ENCODE measurements around the gene ZMAT3.

Gene ZMAT3

GRCh38 chr3:178982137-178982536, 89.5 kb downstream of the ZMAT3 start (continued):
- no peak for TF ChIP-seq SCRT2 (tag by site-specific recombination; IDR thresholded peaks at IDR 0.05)

GRCh38 chr3:178975320-178975719, 96.3 kb downstream of the ZMAT3 start:
- H3K4me3 ChIP-seq (ENCODE audit: low read depth, low read length): no peak overlapping the region
- TF ChIP-seq PRDM1 (tag by site-specific recombination; IDR thresholded peaks at IDR 0.05) (peak; percentile 99), ZNF692 (tag by site-specific recombination; IDR thresholded peaks at IDR 0.05) (no peak)
- CTCF ChIA-PET: interaction anchor here (0.6 kb wide), 1 partner anchor 372 kb away, joined by 4 read pairs; no protein-coding TSS in a partner anchor

GRCh38 chr3:178971614-178972013, 100.0 kb downstream of the ZMAT3 start:
- no peak overlapping the region for H3K27ac ChIP-seq (ENCODE audit: extremely low read depth, low read depth, low read length)
- H3K4me3 ChIP-seq (ENCODE audit: low read depth, low read length): no peak overlapping the region
- ChIA-PET POLR2A (no interaction called here), CTCF (no interaction called here)
- TF ChIP-seq ZNF521 (tag by site-specific recombination; IDR thresholded peaks at IDR 0.05): no peak
- TF ChIP-seq ZNF416 (tag by site-specific recombination; IDR thresholded peaks at IDR 0.05): no peak
- no peak for TF ChIP-seq ZNF558 (tag by site-specific recombination; IDR thresholded peaks at IDR 0.05)
- TF ChIP-seq HOXD13 (CRISPR knock-in tag; IDR thresholded peaks at IDR 0.05; ENCODE audit: borderline replicate concordance): no peak
- TF ChIP-seq OVOL3 (tag by site-specific recombination; IDR thresholded peaks at IDR 0.05): no peak
- no peak for TF ChIP-seq ZNF549 (tag by site-specific recombination; IDR thresholded peaks at IDR 0.05)
- TF ChIP-seq ZNF302 (tag by site-specific recombination; IDR thresholded peaks at IDR 0.05; ENCODE audit: low read depth): no peak
- TF ChIP-seq ZNF544 (tag by site-specific recombination; IDR thresholded peaks at IDR 0.05): no peak
- no peak for TF ChIP-seq ZFP41 (tag by site-specific recombination; IDR thresholded peaks at IDR 0.05; ENCODE audit: borderline replicate concordance)
- no peaks in the 10 kb centered on the region for H3K9me3 ChIP-seq (ENCODE audit: control insufficient read depth, insufficient read depth, low read depth, low read length)
- 0 out of 2 replicates have a peak, but pooled peaks cover 2% of the 10 kb centered on the region for H3K4me1 ChIP-seq (ENCODE audit: control insufficient read depth, insufficient read depth, low read length)
- no peaks in the 10 kb centered on the region for H3K36me3 ChIP-seq (ENCODE audit: control insufficient read depth in 2 of 2, insufficient read depth in 1 of 2, low read length in 2 of 2)

More at GRCh38 chr3:178975320-178975719, 96.3 kb downstream of the ZMAT3 start:
- no peak overlapping the region for H3K27ac ChIP-seq (ENCODE audit: extremely low read depth, low read depth, low read length)
- no peaks in the 10 kb centered on the region for H3K4me1 ChIP-seq (ENCODE audit: control insufficient read depth, insufficient read depth, low read length)
- no peaks in the 10 kb centered on the region for H3K9me3 ChIP-seq (ENCODE audit: control insufficient read depth, insufficient read depth, low read depth, low read length)
- H3K36me3 ChIP-seq (ENCODE audit: control insufficient read depth in 2 of 2, insufficient read depth in 1 of 2, low read length in 2 of 2): no peaks in the 10 kb centered on the region
- POLR2A ChIA-PET: no interaction called here

- no peaks in the 10 kb centered on the region for H3K9me3 ChIP-seq (ENCODE audit: control insufficient read depth, insufficient read depth, low read depth, low read length)
- no peaks in the 10 kb centered on the region for H3K36me3 ChIP-seq (ENCODE audit: control insufficient read depth in 2 of 2, insufficient read depth in 1 of 2, low read length in 2 of 2)
- POLR2A ChIA-PET: no interaction called here
- TF ChIP-seq ZBTB17 (tag by site-specific recombination; IDR thresholded peaks at IDR 0.05): no peak
- no peak for TF ChIP-seq RBAK (tag by site-specific recombination; IDR thresholded peaks at IDR 0.05)
- no peak for TF ChIP-seq GLIS2 (tag by site-specific recombination; IDR thresholded peaks at IDR 0.05)
- TF ChIP-seq ZNF404 (tag by site-specific recombination; IDR thresholded peaks at IDR 0.05): no peak
- no peak for TF ChIP-seq ZSCAN4 (tag by site-specific recombination; IDR thresholded peaks at IDR 0.05)
- TF ChIP-seq ZEB2 (tag by site-specific recombination; IDR thresholded peaks at IDR 0.05): no peak
- TF ChIP-seq ZNF121 (tag by site-specific recombination; IDR thresholded peaks at IDR 0.05): no peak
- no peak for TF ChIP-seq ZBTB1 (tag by site-specific recombination; IDR thresholded peaks at IDR 0.05)
- no peak for TF ChIP-seq ZNF660 (tag by site-specific recombination; IDR thresholded peaks at IDR 0.05)
- TF ChIP-seq ZNF501 (tag by site-specific recombination; IDR thresholded peaks at IDR 0.05): no peak
- no peak for TF ChIP-seq ZNF132 (tag by site-specific recombination; IDR thresholded peaks at IDR 0.05; ENCODE audit: borderline replicate concordance)
- no peak for TF ChIP-seq ZNF610 (tag by site-specific recombination; IDR thresholded peaks at IDR 0.05; ENCODE audit: borderline replicate concordance)
- no peak for TF ChIP-seq ZNF2 (tag by site-specific recombination; IDR thresholded peaks at IDR 0.05)
- CTCF ChIA-PET: no interaction called here
- 0 out of 2 replicates have a peak, but pooled peaks cover 2% of the 10 kb centered on the region for H3K4me1 ChIP-seq (ENCODE audit: control insufficient read depth, insufficient read depth, low read length)
- H3K4me3 ChIP-seq (ENCODE audit: low read depth, low read length): no peak overlapping the region
- no peak overlapping the region for H3K27ac ChIP-seq (ENCODE audit: extremely low read depth, low read depth, low read length)
Measured at GRCh38 chr3:178969004-178969700, 102.5 kb downstream of the ZMAT3 start.

All from HEK293 (cell line).